GM12801 (cell line): ENCODE results near the gene CHDH.

Source experiments
- CTCF ChIP-seq: IDR thresholded peaks from one replicate; pipeline ENCODE4 v1.5.1; 2011; ENCODE audit warnings: control low read depth; ENCODE audit not compliant: insufficient read length; ENCODE audit errors: extremely low read depth

The CHDH gene

GRCh38 chr3:53790470-53790869 lies 55.7 kb downstream of the CHDH start:
- no peak for TF ChIP-seq CTCF

GRCh38 chr3:53789459-53789858 lies 56.8 kb downstream of the CHDH start:
- TF ChIP-seq CTCF, result no peak

- TF ChIP-seq CTCF, result no peak
Measured at GRCh38 chr3:53788038-53788437, 58.2 kb downstream of the CHDH start.

GRCh38 chr3:53787016-53787415 lies 59.2 kb downstream of the CHDH start:
- no peak for TF ChIP-seq CTCF

- no peak for TF ChIP-seq CTCF
Measured at GRCh38 chr3:53780806-53781205, 65.4 kb downstream of the CHDH start.

GRCh38 chr3:53780171-53780570 lies 66.0 kb downstream of the CHDH start:
- TF ChIP-seq CTCF, result no peak

GRCh38 chr3:53778153-53778552 lies 68.1 kb downstream of the CHDH start:
- no peak for TF ChIP-seq CTCF

- no peak for TF ChIP-seq CTCF
Measured at GRCh38 chr3:53777468-53777867, 68.8 kb downstream of the CHDH start.
